Mucosa of stomach (tissue), 1 donor: ENCODE results near the gene TRH.
"Not testable (repeated sequence)": the region's sequence is repeated elsewhere in the genome, so short reads cannot be mapped to it uniquely, and the experiment has no call there.

Source experiments
- H3K27me3 ChIP-seq: one replicate; pipeline ENCODE4 v1.7.0; 2013; ENCODE audit warnings: mild to moderate bottlenecking, low read length; ENCODE audit not compliant: control insufficient read depth, insufficient read depth
- H3K36me3 ChIP-seq: one replicate; pipeline ENCODE4 v1.7.0; 2013; ENCODE audit warnings: low read length; ENCODE audit not compliant: control insufficient read depth, insufficient read depth
- H3K4me1 ChIP-seq: one replicate; pipeline ENCODE4 v1.7.0; 2013; ENCODE audit warnings: mild to moderate bottlenecking, low read length; ENCODE audit not compliant: control insufficient read depth, insufficient read depth
- H3K4me3 ChIP-seq: one replicate; pipeline ENCODE4 v1.7.0; 2013; ENCODE audit warnings: low read length
- H3K9ac ChIP-seq: one replicate; pipeline ENCODE4 v1.7.0; 2013; ENCODE audit warnings: mild to moderate bottlenecking, low read length, moderate library complexity
- H3K9me3 ChIP-seq: one replicate; pipeline ENCODE4 v1.7.0; 2013; ENCODE audit warnings: mild to moderate bottlenecking, low read length, moderate library complexity; ENCODE audit not compliant: control insufficient read depth
- donor health status: Pancreatic carcinoma.

The TRH gene

GRCh38 chr3:129989414-129989813, 14.9 kb downstream of the TRH start:
- Histone ChIP-seq H3K9me3 (no peaks in the 10 kb centered on the region), H3K27me3 (no peaks in the 10 kb centered on the region)

GRCh38 chr3:129992781-129993180, 18.3 kb downstream of the TRH start:
- Histone ChIP-seq H3K9ac (no peak overlapping the region), H3K4me3 (no peak overlapping the region), H3K36me3 (no peaks in the 10 kb centered on the region), H3K27me3 (no peaks in the 10 kb centered on the region), H3K4me1 (no peaks in the 10 kb centered on the region), H3K9me3 (no peaks in the 10 kb centered on the region)

More at GRCh38 chr3:129989414-129989813, 14.9 kb downstream of the TRH start:
- H3K4me3 ChIP-seq: no peak overlapping the region
- H3K4me1 ChIP-seq: no peaks in the 10 kb centered on the region
- no peak overlapping the region for H3K9ac ChIP-seq
- no peaks in the 10 kb centered on the region for H3K36me3 ChIP-seq

GRCh38 chr3:129994883-129995559, 20.5 kb downstream of the TRH start:
- Histone ChIP-seq H3K36me3 (no peaks in the 10 kb centered on the region), H3K27me3 (no peaks in the 10 kb centered on the region), H3K4me3 (no peak overlapping the region), H3K4me1 (no peaks in the 10 kb centered on the region), H3K9ac (no peak overlapping the region), H3K9me3 (no peaks in the 10 kb centered on the region)

GRCh38 chr3:129996073-129996472, 21.6 kb downstream of the TRH start:
- no peak overlapping the region for H3K4me3 ChIP-seq
- no peaks in the 10 kb centered on the region for H3K36me3 ChIP-seq
- H3K9me3 ChIP-seq: no peaks in the 10 kb centered on the region
- H3K27me3 ChIP-seq: no peaks in the 10 kb centered on the region
- no peak overlapping the region for H3K9ac ChIP-seq
- H3K4me1 ChIP-seq: no peaks in the 10 kb centered on the region

- H3K9me3 ChIP-seq, H3K4me1 ChIP-seq, H3K4me3 ChIP-seq, H3K9ac ChIP-seq, H3K36me3 ChIP-seq, H3K27me3 ChIP-seq: not testable (repeated sequence)
Observed at GRCh38 chr3:129999176-129999575, 24.7 kb downstream of the TRH start.

- H3K9ac ChIP-seq, H3K36me3 ChIP-seq, H3K9me3 ChIP-seq, H3K27me3 ChIP-seq, H3K4me1 ChIP-seq, H3K4me3 ChIP-seq: not testable (repeated sequence)
Observed at GRCh38 chr3:130002666-130003598, 28.4 kb downstream of the TRH start.

- Histone ChIP-seq H3K9ac (no peak overlapping the region), H3K36me3 (no peaks in the 10 kb centered on the region), H3K4me1 (no peaks in the 10 kb centered on the region), H3K27me3 (no peaks in the 10 kb centered on the region), H3K4me3 (no peak overlapping the region), H3K9me3 (no peaks in the 10 kb centered on the region)
Observed at GRCh38 chr3:130010556-130010955, 36.0 kb downstream of the TRH start.

- H3K9ac ChIP-seq, H3K27me3 ChIP-seq, H3K9me3 ChIP-seq, H3K36me3 ChIP-seq, H3K4me3 ChIP-seq, H3K4me1 ChIP-seq: not testable (repeated sequence)
Observed at GRCh38 chr3:130012108-130012507, 37.6 kb downstream of the TRH start.

- not testable (repeated sequence) for H3K9me3 ChIP-seq, H3K36me3 ChIP-seq, H3K9ac ChIP-seq, H3K27me3 ChIP-seq, H3K4me3 ChIP-seq, H3K4me1 ChIP-seq
Observed at GRCh38 chr3:130013246-130013645, 38.7 kb downstream of the TRH start.

GRCh38 chr3:130014526-130014925, 40.0 kb downstream of the TRH start:
- H3K27me3 ChIP-seq: no peaks in the 10 kb centered on the region
- H3K9ac ChIP-seq: no peak overlapping the region
- H3K4me1 ChIP-seq: no peaks in the 10 kb centered on the region
- H3K4me3 ChIP-seq: no peak overlapping the region
- no peaks in the 10 kb centered on the region for H3K36me3 ChIP-seq
- no peaks in the 10 kb centered on the region for H3K9me3 ChIP-seq

GRCh38 chr3:130017661-130018060, 43.1 kb downstream of the TRH start:
- not testable (repeated sequence) for H3K4me3 ChIP-seq, H3K36me3 ChIP-seq, H3K9ac ChIP-seq, H3K4me1 ChIP-seq, H3K9me3 ChIP-seq, H3K27me3 ChIP-seq

- not testable (repeated sequence) for H3K36me3 ChIP-seq, H3K4me3 ChIP-seq, H3K4me1 ChIP-seq, H3K9me3 ChIP-seq, H3K27me3 ChIP-seq, H3K9ac ChIP-seq
Observed at GRCh38 chr3:130026146-130026829, 51.8 kb downstream of the TRH start.
